ENCODE measurements around the gene UNC5B.
"Not testable (repeated sequence)": the region's sequence is repeated elsewhere in the genome, so short reads cannot be mapped to it uniquely, and the experiment has no call there.

Gene UNC5B

GRCh38 chr10:71283410-71283809 is 71.0 kb downstream of the UNC5B start:
- DNase-seq (ENCODE audit: low spot score): no peak

GRCh38 chr10:71283876-71284275 is 71.5 kb downstream of the UNC5B start:
- no peak for DNase-seq (ENCODE audit: low spot score)

GRCh38 chr10:71284544-71285179 is 72.3 kb downstream of the UNC5B start:
- no peak for DNase-seq (ENCODE audit: low spot score)

GRCh38 chr10:71285180-71285545 is 72.8 kb downstream of the UNC5B start:
- DNase-seq (ENCODE audit: low spot score): peak; percentile 60

GRCh38 chr10:71285986-71286385 is 73.6 kb downstream of the UNC5B start:
- DNase-seq (ENCODE audit: low spot score): no peak

GRCh38 chr10:71286521-71287294 is 74.3 kb downstream of the UNC5B start:
- no peak for DNase-seq (ENCODE audit: low spot score)

- no peak for DNase-seq (ENCODE audit: low spot score)
Measured at GRCh38 chr10:71287456-71287855, 75.1 kb downstream of the UNC5B start.

GRCh38 chr10:71288461-71288860 is 76.1 kb downstream of the UNC5B start:
- DNase-seq (ENCODE audit: low spot score): no peak

- no peak for DNase-seq (ENCODE audit: low spot score)
Measured at GRCh38 chr10:71289421-71290130, 77.2 kb downstream of the UNC5B start.

- no peak for DNase-seq (ENCODE audit: low spot score)
Measured at GRCh38 chr10:71290331-71290730, 78.0 kb downstream of the UNC5B start.

- no peak for DNase-seq (ENCODE audit: low spot score)
Measured at GRCh38 chr10:71290806-71291527, 78.6 kb downstream of the UNC5B start.

- DNase-seq (ENCODE audit: low spot score): no peak
Measured at GRCh38 chr10:71291528-71291900, 79.1 kb downstream of the UNC5B start.

GRCh38 chr10:71292624-71293445 is 80.5 kb downstream of the UNC5B start:
- no peak for DNase-seq (ENCODE audit: low spot score)

GRCh38 chr10:71293446-71294084 is 81.2 kb downstream of the UNC5B start:
- no peak for DNase-seq (ENCODE audit: low spot score)

GRCh38 chr10:71294091-71294561 is 81.8 kb downstream of the UNC5B start:
- no peak for DNase-seq (ENCODE audit: low spot score)

- no peak for DNase-seq (ENCODE audit: low spot score)
Measured at GRCh38 chr10:71294856-71295255, 82.5 kb downstream of the UNC5B start.

GRCh38 chr10:71295641-71296040 is 83.3 kb downstream of the UNC5B start:
- DNase-seq (ENCODE audit: low spot score): no peak

GRCh38 chr10:71296086-71296485 is 83.7 kb downstream of the UNC5B start:
- DNase-seq (ENCODE audit: low spot score): no peak

- not testable (repeated sequence) for DNase-seq (ENCODE audit: low spot score)
Measured at GRCh38 chr10:71296811-71297210, 84.4 kb downstream of the UNC5B start.

GRCh38 chr10:71297343-71297742 is 85.0 kb downstream of the UNC5B start:
- DNase-seq (ENCODE audit: low spot score): no peak
